Thymus (tissue), 11 donors: ENCODE data around the gene NDFIP1. TPM values are rescaled to one million over a fixed set of nuclear protein-coding genes. Genes with fewer than 3 reads are reported as not detected.

Experiments used
- DNase-seq, 9 donors: peaks; one replicate each; pipeline ENCODE4 v3.0.0-alpha.2; 2013; ENCODE audit warnings: low spot score in 9 of 9, low read depth in 6 of 9, missing footprints in 1 of 9
- H3K27ac ChIP-seq, 2 donors: one replicate each; pipeline ENCODE4 v1.5.1; 2013; ENCODE audit warnings: control low read depth in 1 of 2, low read depth in 1 of 2, low read length in 1 of 2, mild to moderate bottlenecking in 1 of 2, moderate library complexity in 1 of 2
- H3K27me3 ChIP-seq, 2 donors: one replicate each; pipeline ENCODE4 v1.5.1; 2013; ENCODE audit warnings: low read length in 1 of 2; ENCODE audit not compliant: control insufficient read depth in 2 of 2, insufficient read depth in 1 of 2
- H3K36me3 ChIP-seq, 2 donors: one replicate each; pipeline ENCODE4 v1.5.1; 2013; ENCODE audit warnings: low read length in 1 of 2, mild to moderate bottlenecking in 1 of 2, moderate library complexity in 1 of 2; ENCODE audit not compliant: control insufficient read depth in 2 of 2, insufficient read depth in 2 of 2
- H3K4me1 ChIP-seq, 2 donors: one replicate each; pipeline ENCODE4 v1.5.1; 2013; ENCODE audit warnings: low read length in 2 of 2; ENCODE audit not compliant: control insufficient read depth in 2 of 2, insufficient read depth in 2 of 2
- H3K4me3 ChIP-seq, 2 donors: one replicate each; pipeline ENCODE4 v1.5.1; 2013; ENCODE audit warnings: low read length in 2 of 2, control low read depth in 1 of 2, mild to moderate bottlenecking in 1 of 2
- H3K9me3 ChIP-seq, 2 donors: one replicate each; pipeline ENCODE4 v1.5.1; 2013; ENCODE audit warnings: low read length in 1 of 2, mild to moderate bottlenecking in 1 of 2; ENCODE audit not compliant: control insufficient read depth in 2 of 2, insufficient read depth in 1 of 2
- WGBS: extraction: QIAGEN DNeasy Blood & Tissue Kit; methylation state at CpG from one replicate; pipeline ENCODE4 v1.1.7; 2013; 5-methylcytosine and 5-hydroxymethylcytosine counted together
- polyA plus RNA-seq: library from polyadenylated mRNA; stranded (reverse); fragments of 200-250 nt; gene quantifications from one replicate; pipeline ENCODE4 v1.2.3, GENCODE V29; 2013
- total RNA-seq: library from RNA; stranded (reverse); fragments of 120-200 nt; gene quantifications from one replicate; pipeline ENCODE4 v1.2.4, GENCODE V29; 2013
- donor health status: healthy.

NDFIP1 gene
- total and polyA plus RNA-seq, 2 donors: 39.7 to 121 TPM

GRCh38 chr5:142109331-142110045 is 909 bp downstream of the NDFIP1 start:
- 3% methylated on average over 21 of the region's 21 CpGs for WGBS
- Histone ChIP-seq H3K4me3 (peak overlapping the region; percentile 73 to 91), H3K4me1 (peaks cover 15 to 22% of the 10 kb centered on the region in 2 donors), H3K9me3 (no peaks in the 10 kb centered on the region), H3K36me3 (no peaks in the 10 kb centered on the region), H3K27ac (peak overlapping the region; percentile 89 to 100), H3K27me3 (no peaks in the 10 kb centered on the region)
- DNase-seq: peak in 7 of 9 donors; percentile 48 to 85 (median 62)

GRCh38 chr5:142110046-142110531 is 1.5 kb downstream of the NDFIP1 start:
- Histone ChIP-seq H3K4me3 (peak overlapping the region; percentile 73 to 91), H3K4me1 (peaks cover 12 to 16% of the 10 kb centered on the region in 2 donors), H3K9me3 (no peaks in the 10 kb centered on the region), H3K36me3 (no peaks in the 10 kb centered on the region), H3K27ac (peak overlapping the region; percentile 89 to 100), H3K27me3 (no peaks in the 10 kb centered on the region)
- peak in 2 of 9 donors; percentile 21 to 51 for DNase-seq
- 10% methylated on average over 9 of the region's 9 CpGs for WGBS

- Histone ChIP-seq H3K4me1 (peaks cover 14 to 15% of the 10 kb centered on the region in 2 donors), H3K4me3 (peak overlapping the region in 1 of 2 donors; percentile 16), H3K36me3 (no peaks in the 10 kb centered on the region), H3K27ac (no peak overlapping the region), H3K27me3 (no peaks in the 10 kb centered on the region), H3K9me3 (no peaks in the 10 kb centered on the region)
- no peak for DNase-seq
- 94% methylated on average over 6 of the region's 6 CpGs for WGBS
These were observed 2.6 kb downstream of the NDFIP1 start for GRCh38 chr5:142110988-142111687.

GRCh38 chr5:142114687-142115086 is 6.1 kb downstream of the NDFIP1 start:
- Histone ChIP-seq H3K4me1 (peaks cover 5 to 6% of the 10 kb centered on the region in 2 donors), H3K4me3 (no peak overlapping the region), H3K36me3 (peaks cover 0 to 4% of the 10 kb centered on the region in 2 donors), H3K27ac (no peak overlapping the region), H3K27me3 (no peaks in the 10 kb centered on the region), H3K9me3 (no peaks in the 10 kb centered on the region)
- 95% methylated on average over 1 of the region's 1 CpG for WGBS
- no peak for DNase-seq

- no peaks in the 10 kb centered on the region for H3K27me3 ChIP-seq
- no peak overlapping the region for H3K4me3 ChIP-seq
- no peaks in the 10 kb centered on the region for H3K9me3 ChIP-seq
- H3K36me3 ChIP-seq: peaks cover 0 to 8% of the 10 kb centered on the region in 2 donors
- no peak overlapping the region for H3K27ac ChIP-seq
- DNase-seq: no peak
- WGBS: 98% methylated on average over 4 of the region's 4 CpGs
- peaks cover 0 to 4% of the 10 kb centered on the region in 2 donors for H3K4me1 ChIP-seq
These were observed 7.5 kb downstream of the NDFIP1 start for GRCh38 chr5:142115937-142116614.

- Histone ChIP-seq H3K4me1 (peaks cover 0 to 4% of the 10 kb centered on the region in 2 donors), H3K9me3 (no peaks in the 10 kb centered on the region), H3K36me3 (peaks cover 7 to 12% of the 10 kb centered on the region in 2 donors), H3K27me3 (no peaks in the 10 kb centered on the region), H3K4me3 (no peak overlapping the region), H3K27ac (peak overlapping the region in 1 of 2 donors; percentile 13)
- no peak for DNase-seq
- WGBS: 95% methylated on average over 5 of the region's 5 CpGs
These were observed 9.1 kb downstream of the NDFIP1 start for GRCh38 chr5:142117579-142118151.

- H3K4me1 ChIP-seq: peaks cover 0 to 4% of the 10 kb centered on the region in 2 donors
- no peak overlapping the region for H3K27ac ChIP-seq
- H3K36me3 ChIP-seq: peaks cover 7 to 12% of the 10 kb centered on the region in 2 donors
- no peak for DNase-seq
- 86% methylated on average over 3 of the region's 3 CpGs for WGBS
- H3K27me3 ChIP-seq: no peaks in the 10 kb centered on the region
- H3K4me3 ChIP-seq: no peak overlapping the region
- no peaks in the 10 kb centered on the region for H3K9me3 ChIP-seq
These were observed 9.6 kb downstream of the NDFIP1 start for GRCh38 chr5:142118155-142118686.

- no peak overlapping the region for H3K4me3 ChIP-seq
- H3K36me3 ChIP-seq: peaks cover 7 to 14% of the 10 kb centered on the region in 2 donors
- peaks cover 0 to 4% of the 10 kb centered on the region in 2 donors for H3K4me1 ChIP-seq
- no peaks in the 10 kb centered on the region for H3K9me3 ChIP-seq
- H3K27ac ChIP-seq: no peak overlapping the region
- H3K27me3 ChIP-seq: no peaks in the 10 kb centered on the region
- no peak for DNase-seq
These were observed 10.6 kb downstream of the NDFIP1 start for GRCh38 chr5:142119051-142119625.
